Neural cell (in vitro differentiated cells): Measurements from ENCODE around the gene ECHDC3. TPM values are rescaled to one million over a fixed set of nuclear protein-coding genes. Genes with fewer than 3 reads are reported as not detected.

Source experiments
- H2AFZ ChIP-seq: fragments of 200-600, 300-800 bp; sonication (generic), shearing (Covaris generic); 2 replicates; pipeline ENCODE4 v1.6.0; 2014; ENCODE audit warnings: low read depth, mild to moderate bottlenecking, antibody characterized with exemption, low read length, moderate library complexity
- H3F3A ChIP-seq: fragments of 200-600 bp; shearing (Covaris generic); 2 replicates; pipeline ENCODE4 v1.6.1; 2016; ENCODE audit warnings: mild to moderate bottlenecking, moderate library complexity, mixed read lengths, antibody characterized with exemption, low read length; ENCODE audit not compliant: insufficient read depth, poor library complexity, severe bottlenecking
- H3K27ac ChIP-seq: fragments of 200-600, 300-800 bp; sonication (generic), shearing (Covaris generic); 2 replicates; pipeline ENCODE4 v1.5.1; 2014; ENCODE audit warnings: mild to moderate bottlenecking, low read length, moderate library complexity
- H3K27me3 ChIP-seq: fragments of 300-800, 200-600 bp; sonication (generic), shearing (Covaris generic); 2 replicates; pipeline ENCODE4 v1.6.0; 2014; ENCODE audit warnings: mild to moderate bottlenecking, low read depth, low read length, moderate library complexity; ENCODE audit not compliant: insufficient read depth
- H3K36me3 ChIP-seq: fragments of 300-800, 200-600 bp; sonication (generic), shearing (Covaris generic); 2 replicates; pipeline ENCODE4 v1.5.1; 2014; ENCODE audit warnings: mild to moderate bottlenecking, antibody characterized with exemption, low read length, moderate library complexity; ENCODE audit not compliant: insufficient read depth
- H3K4me2 ChIP-seq: fragments of 300-800, 200-600 bp; sonication (generic), shearing (Covaris generic); 2 replicates; pipeline ENCODE4 v1.6.0; 2014; ENCODE audit warnings: mild to moderate bottlenecking, low read length
- H3K4me3 ChIP-seq: fragments of 300-800, 200-600 bp; sonication (generic), shearing (Covaris generic); 2 replicates; pipeline ENCODE4 v1.5.1; 2014; ENCODE audit warnings: mild to moderate bottlenecking, low read length, moderate library complexity
- H3K79me2 ChIP-seq: fragments of 200-600 bp; shearing (Covaris generic); replicated peaks from 2 replicates; pipeline ENCODE4 v1.6.0; 2014; ENCODE audit warnings: mild to moderate bottlenecking, low read length, moderate library complexity; ENCODE audit not compliant: insufficient read depth
- H3K9ac ChIP-seq: fragments of 300-800, 200-600 bp; sonication (generic), shearing (Covaris generic); 2 replicates; pipeline ENCODE4 v1.6.1; 2016; ENCODE audit warnings: mild to moderate bottlenecking, low read length, mixed read lengths
- H3K9me2 ChIP-seq: fragments of 200-600 bp; shearing (Covaris generic); 2 replicates; pipeline ENCODE4 v1.6.1; 2016; ENCODE audit warnings: mild to moderate bottlenecking, low read length, mixed read lengths; ENCODE audit not compliant: insufficient read depth
- H3K9me3 ChIP-seq: fragments of 200-600, 300-800 bp; sonication (generic), shearing (Covaris generic); 2 replicates; pipeline ENCODE4 v1.6.1; 2016; ENCODE audit warnings: mild to moderate bottlenecking, mixed run types, low read length, moderate library complexity, mixed read lengths
- H4K20me1 ChIP-seq: fragments of 200-600 bp; shearing (Covaris generic); 2 replicates; pipeline ENCODE4 v1.6.1; 2016; ENCODE audit warnings: mild to moderate bottlenecking, mixed run types; ENCODE audit not compliant: insufficient read depth
- EP300 ChIP-seq: fragments of 450-650 bp; conservative IDR thresholded peaks from 2 replicates; pipeline ENCODE4 v1.6.1; 2014; ENCODE audit warnings: antibody characterized with exemption, mild to moderate bottlenecking, moderate library complexity; ENCODE audit not compliant: poor library complexity, severe bottlenecking
- EZH2 ChIP-seq: fragments of 200-600, 300-800 bp; shearing (Covaris generic), sonication (generic); IDR thresholded peaks from 2 replicates; pipeline ENCODE4 v1.6.1; 2014; ENCODE audit warnings: antibody characterized with exemption, low read length, borderline replicate concordance, mild to moderate bottlenecking; ENCODE audit not compliant: insufficient read depth, poor library complexity, severe bottlenecking
- MXI1 ChIP-seq: fragments of 450-650 bp; conservative IDR thresholded peaks from 2 replicates; pipeline ENCODE4 v1.6.1; 2014; ENCODE audit warnings: antibody characterized with exemption, mild to moderate bottlenecking; ENCODE audit not compliant: poor library complexity, severe bottlenecking
- POLR2AphosphoS5 ChIP-seq: IDR thresholded peaks from 2 replicates; pipeline ENCODE4 v1.6.1; 2012
- RAD21 ChIP-seq: fragments of 450-650 bp; conservative IDR thresholded peaks from 2 replicates; pipeline ENCODE4 v1.6.1; 2014; ENCODE audit warnings: antibody characterized with exemption, mild to moderate bottlenecking, moderate library complexity
- REST ChIP-seq: IDR thresholded peaks from 2 replicates; pipeline ENCODE4 v1.6.1; 2012; ENCODE audit warnings: borderline replicate concordance
- SMC3 ChIP-seq: fragments of 450-650 bp; conservative IDR thresholded peaks from 2 replicates; pipeline ENCODE4 v1.6.1; 2014; ENCODE audit warnings: antibody characterized with exemption, mild to moderate bottlenecking, moderate library complexity; ENCODE audit not compliant: poor library complexity
- TAF1 ChIP-seq: IDR thresholded peaks from 2 replicates; pipeline ENCODE4 v1.6.1; 2012; ENCODE audit warnings: low read depth
- polyA plus RNA-seq: library from polyadenylated mRNA; depleted of rRNA; stranded (reverse); fragments of >200 nt; gene quantifications from 2 replicates; pipeline ENCODE4 v1.2.3, GENCODE V29; 2014
- TF ChIP-seq, protein P1 (sequence below): fragments of 450-650 bp; IDR thresholded peaks from 2 replicates; pipeline ENCODE4 v1.5.1; 2014; ENCODE audit warnings: antibody characterized with exemption, mild to moderate bottlenecking, moderate library complexity; ENCODE audit not compliant: poor library complexity, severe bottlenecking

The ECHDC3 gene
- polyA plus RNA-seq, 1 donor from 2014 or later = not detected

DNA sequence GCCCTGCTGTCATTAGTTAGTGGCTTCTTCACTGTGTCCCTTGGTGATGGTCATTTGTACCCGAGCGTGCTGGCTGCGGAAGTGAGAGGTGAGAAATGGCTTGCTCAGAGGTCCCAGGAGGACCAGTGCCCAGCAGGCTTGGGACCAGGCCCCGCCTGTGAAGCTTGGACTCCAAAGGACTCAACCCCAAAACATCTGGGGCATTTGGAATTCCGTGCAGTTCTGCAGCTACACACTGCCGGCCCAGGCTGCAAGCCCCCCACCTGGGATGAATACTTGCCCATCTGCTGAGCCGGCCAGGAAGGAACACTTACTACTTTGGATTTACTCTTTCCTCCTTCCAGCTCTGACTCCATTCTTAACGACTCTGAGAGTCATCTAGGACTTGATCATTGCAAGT lies 18.0 kb downstream of the ECHDC3 start:
- Histone ChIP-seq H3K27me3 (no peaks in the 10 kb centered on the region), H2AFZ (no peak overlapping the region), H3K79me2 (no peaks in the 10 kb centered on the region), H3K9me3 (no peaks in the 10 kb centered on the region), H3F3A (no peaks in the 10 kb centered on the region), H3K9me2 (no peaks in the 10 kb centered on the region), H3K4me3 (no peak overlapping the region), H3K36me3 (no peaks in the 10 kb centered on the region), H3K9ac (no peak overlapping the region), H3K4me2 (no peak overlapping the region), H4K20me1 (no peaks in the 10 kb centered on the region), H3K27ac (no peak overlapping the region)
- TF ChIP-seq MXI1 (no peak), REST (no peak), SMC3 (no peak)

DNA sequence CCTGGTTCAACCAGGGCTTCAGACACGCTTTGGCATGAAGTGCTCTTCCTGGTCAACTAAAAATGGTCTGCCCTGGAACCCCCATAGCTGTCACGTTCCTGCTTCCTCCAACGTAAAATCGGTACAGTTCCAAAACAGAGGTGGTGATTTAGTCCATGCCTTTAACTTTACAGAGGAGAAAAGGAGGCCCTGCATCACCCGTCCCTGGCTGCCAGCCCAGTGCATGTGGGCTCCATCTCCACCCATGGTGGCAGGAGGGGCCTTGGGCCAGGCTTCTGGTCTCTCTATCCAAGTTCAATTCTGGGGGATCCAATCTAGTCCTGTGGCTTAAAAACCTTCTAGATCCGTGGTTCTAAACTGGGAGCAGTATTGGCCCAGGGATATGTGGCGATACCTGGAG lies 18.7 kb downstream of the ECHDC3 start:
- Histone ChIP-seq H2AFZ (no peak overlapping the region), H3K4me2 (no peak overlapping the region), H3K9me2 (no peaks in the 10 kb centered on the region), H3F3A (no peaks in the 10 kb centered on the region), H3K9me3 (no peaks in the 10 kb centered on the region), H3K27ac (no peak overlapping the region), H3K27me3 (no peaks in the 10 kb centered on the region), H3K79me2 (no peaks in the 10 kb centered on the region), H3K36me3 (no peaks in the 10 kb centered on the region), H3K9ac (no peak overlapping the region), H3K4me3 (no peak overlapping the region), H4K20me1 (no peaks in the 10 kb centered on the region)
- TF ChIP-seq REST (no peak), MXI1 (no peak), SMC3 (no peak), TAF1 (no peak), POLR2AphosphoS5 (no peak), EP300 (no peak), RAD21 (no peak), EZH2 (no peak)
- TF ChIP-seq, protein P1, sequence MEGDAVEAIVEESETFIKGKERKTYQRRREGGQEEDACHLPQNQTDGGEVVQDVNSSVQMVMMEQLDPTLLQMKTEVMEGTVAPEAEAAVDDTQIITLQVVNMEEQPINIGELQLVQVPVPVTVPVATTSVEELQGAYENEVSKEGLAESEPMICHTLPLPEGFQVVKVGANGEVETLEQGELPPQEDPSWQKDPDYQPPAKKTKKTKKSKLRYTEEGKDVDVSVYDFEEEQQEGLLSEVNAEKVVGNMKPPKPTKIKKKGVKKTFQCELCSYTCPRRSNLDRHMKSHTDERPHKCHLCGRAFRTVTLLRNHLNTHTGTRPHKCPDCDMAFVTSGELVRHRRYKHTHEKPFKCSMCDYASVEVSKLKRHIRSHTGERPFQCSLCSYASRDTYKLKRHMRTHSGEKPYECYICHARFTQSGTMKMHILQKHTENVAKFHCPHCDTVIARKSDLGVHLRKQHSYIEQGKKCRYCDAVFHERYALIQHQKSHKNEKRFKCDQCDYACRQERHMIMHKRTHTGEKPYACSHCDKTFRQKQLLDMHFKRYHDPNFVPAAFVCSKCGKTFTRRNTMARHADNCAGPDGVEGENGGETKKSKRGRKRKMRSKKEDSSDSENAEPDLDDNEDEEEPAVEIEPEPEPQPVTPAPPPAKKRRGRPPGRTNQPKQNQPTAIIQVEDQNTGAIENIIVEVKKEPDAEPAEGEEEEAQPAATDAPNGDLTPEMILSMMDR = no peak
